Epithelial cell of umbilical artery (primary cell): ENCODE measurements around the gene GMCL2. TPM values are rescaled to one million over a fixed set of nuclear protein-coding genes. Genes with fewer than 3 reads are reported as not detected.

Experiments used
- total RNA-seq: library from RNA; depleted of rRNA; stranded (reverse); fragments of >200 nt; gene quantifications from 2 replicates; pipeline ENCODE4 v1.2.3, GENCODE V29; 2014

The GMCL2 gene
- not detected in 2 replicates for total RNA-seq

DNA sequence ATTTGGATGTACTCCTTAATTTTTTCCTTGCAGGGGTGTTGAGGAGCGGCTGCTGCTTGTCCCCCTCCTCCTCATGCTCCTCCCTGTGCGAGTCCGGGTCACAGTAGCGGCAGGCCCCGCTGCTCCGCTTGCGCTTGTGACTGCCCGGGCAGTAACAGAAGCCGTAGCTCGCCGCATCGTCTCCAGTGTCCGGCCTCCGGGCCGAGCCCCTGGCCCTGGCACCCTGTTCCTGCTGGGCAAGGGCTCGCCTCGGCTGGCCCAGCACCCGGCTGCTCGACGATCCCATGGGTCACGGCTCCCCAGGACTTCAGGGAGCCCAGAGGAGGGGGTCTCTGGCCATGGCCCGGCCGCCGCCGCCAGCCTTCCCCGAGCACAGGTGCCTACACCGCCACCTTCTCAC is at the start of gene GMCL2:
Gene GMCL2 (minus strand): TSS at position 358 of the 400 bp plus-strand sequence. CDS start 72 bp downstream, at position 286.

GRCh38 chr5:178232124-178232919 is 45.2 kb upstream of the GMCL2 start, which contains the start of gene PHYKPL:
Gene PHYKPL, minus strand, starts transcription at chr5:178232802. Its CDS starts 252 bp downstream, at chr5:178232550.

GRCh38 chr5:178204182-178204934 is 17.2 kb upstream of the GMCL2 start, which contains the start of gene HNRNPAB:
Gene HNRNPAB, plus strand, starts transcription at chr5:178204533. Its CDS starts 305 bp downstream, at chr5:178204838.

DNA sequence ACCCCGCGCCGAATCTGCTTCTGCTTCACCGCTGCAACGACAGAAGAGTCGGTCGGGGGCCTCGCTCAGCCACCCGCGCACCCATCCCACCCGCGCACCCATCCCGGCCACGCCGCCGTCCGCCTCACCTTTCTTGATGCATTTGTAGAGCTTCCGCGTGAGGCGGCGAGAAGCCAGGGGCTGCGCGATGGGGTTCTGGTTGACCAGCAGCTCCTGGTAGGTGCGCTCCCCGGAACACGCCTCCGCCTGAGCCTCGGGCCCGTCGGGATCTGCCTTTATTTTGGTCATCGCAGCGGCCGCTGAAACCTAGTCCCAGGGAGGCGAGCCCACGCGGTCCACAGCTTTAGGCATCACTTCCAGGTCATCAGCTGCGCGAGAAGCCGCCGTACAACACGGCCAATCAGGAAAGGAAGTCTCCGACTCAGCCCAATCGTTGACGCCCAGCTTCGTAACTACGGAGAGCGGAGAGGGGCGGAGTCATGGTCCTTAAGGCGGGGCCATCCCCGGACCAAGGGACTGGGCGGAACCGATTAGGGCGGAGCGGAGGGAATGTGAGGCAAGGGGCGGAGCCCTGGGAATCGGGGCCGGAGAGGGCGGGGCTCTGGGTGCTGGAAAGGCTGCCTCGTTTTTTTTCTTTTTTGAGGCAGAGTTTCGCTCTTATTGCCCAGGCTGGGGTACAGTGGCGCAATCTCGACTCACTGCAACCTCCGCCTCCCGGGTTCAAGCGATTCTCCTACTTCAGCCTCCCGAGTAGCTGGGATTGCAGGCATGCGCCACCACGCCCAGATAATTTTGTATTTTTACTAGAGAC is 33.4 kb downstream of the GMCL2 start, which contains the start of gene NHP2:
Gene NHP2 (minus strand): TSS at position 356 of the 811 bp plus-strand sequence. CDS start 68 bp downstream, at position 288.

Other genes starting within 250 kb of the GMCL2 start
- not detected in 2 replicates for gene PROP1, start 191.1 kb downstream of the GMCL2 start, total RNA-seq
- 28.1 and 30.2 TPM in 2 replicates for gene N4BP3, start 73.8 kb downstream of the GMCL2 start, total RNA-seq
- gene RMND5B, start 56.4 kb downstream of the GMCL2 start, total RNA-seq: 27.3 and 50.9 TPM in 2 replicates
- gene NHP2, start 33.5 kb downstream of the GMCL2 start, total RNA-seq: 294 and 312 TPM in 2 replicates
- 82.5 and 116 TPM in 2 replicates for gene HNRNPAB, start 17.2 kb upstream of the GMCL2 start, total RNA-seq
- 24.3 and 27.6 TPM in 2 replicates for gene PHYKPL, start 45.4 kb upstream of the GMCL2 start, total RNA-seq